Ishikawa (cell line): ENCODE measurements around the gene HINT2.

Experiments
- CEBPB ChIP-seq: IDR thresholded peaks from 2 replicates; pipeline ENCODE4 v1.6.1; 2012
- CREB1 ChIP-seq: IDR thresholded peaks from 2 replicates; pipeline ENCODE4 v1.6.1; 2012; ENCODE audit warnings: low read depth
- EGR1 ChIP-seq: IDR thresholded peaks from 2 replicates; pipeline ENCODE4 v1.6.1; 2012
- EP300 ChIP-seq: IDR thresholded peaks from 2 replicates; pipeline ENCODE4 v1.6.1; 2012; ENCODE audit warnings: borderline replicate concordance
- FOXM1 ChIP-seq: IDR thresholded peaks from 2 replicates; pipeline ENCODE4 v1.6.1; 2012; ENCODE audit warnings: low read depth, borderline replicate concordance
- MAX ChIP-seq: IDR thresholded peaks from 2 replicates; pipeline ENCODE4 v1.6.1; 2012
- NFIC ChIP-seq: IDR thresholded peaks from 2 replicates; pipeline ENCODE4 v1.6.1; 2012
- RAD21 ChIP-seq: IDR thresholded peaks from 2 replicates; pipeline ENCODE4 v1.6.1; 2012; ENCODE audit warnings: low read depth
- REST ChIP-seq: IDR thresholded peaks from 2 replicates; pipeline ENCODE4 v1.6.1; 2012; ENCODE audit warnings: low read depth, mild to moderate bottlenecking
- TAF1 ChIP-seq: IDR thresholded peaks from 2 replicates; pipeline ENCODE4 v1.6.1; 2012; ENCODE audit warnings: low read depth, mild to moderate bottlenecking
- TCF12 ChIP-seq: IDR thresholded peaks from 2 replicates; pipeline ENCODE4 v1.6.1; 2012; ENCODE audit warnings: low read depth
- TEAD4 ChIP-seq: IDR thresholded peaks from 2 replicates; pipeline ENCODE4 v1.6.1; 2012
- USF1 ChIP-seq: IDR thresholded peaks from 2 replicates; pipeline ENCODE4 v1.6.1; 2012
- YY1 ChIP-seq: IDR thresholded peaks from 2 replicates; pipeline ENCODE4 v1.6.1; 2012; ENCODE audit warnings: low read depth
- ZBTB7A ChIP-seq: IDR thresholded peaks from 2 replicates; pipeline ENCODE4 v1.6.1; 2012; ENCODE audit warnings: low read depth

Gene HINT2

GRCh38 chr9:35792024-35792813, 22.6 kb downstream of the HINT2 start:
- TF ChIP-seq MAX (no peak), NFIC (no peak), EP300 (no peak), FOXM1 (no peak), REST (no peak), RAD21 (no peak), TAF1 (no peak), CEBPB (no peak), ZBTB7A (no peak)

GRCh38 chr9:35791297-35791921, 23.4 kb downstream of the HINT2 start, which contains the start of gene NPR2:
Gene NPR2 (plus strand): TSS chr9:35791591. CDS start chr9:35792409, 818 bp downstream.
- no peak for TF ChIP-seq USF1
- no peak for TF ChIP-seq YY1
- no peak for TF ChIP-seq NFIC
- no peak for TF ChIP-seq ZBTB7A
- no peak for TF ChIP-seq TCF12
- no peak for TF ChIP-seq CREB1
- no peak for TF ChIP-seq CEBPB
- no peak for TF ChIP-seq EP300
- no peak for TF ChIP-seq TEAD4
- TF ChIP-seq REST, result no peak
- no peak for TF ChIP-seq TAF1

GRCh38 chr9:35790385-35791296, 24.2 kb downstream of the HINT2 start:
- TF ChIP-seq RAD21, result peak; percentile 93
- no peak for TF ChIP-seq FOXM1

GRCh38 chr9:35790025-35790384, 24.8 kb downstream of the HINT2 start:
- no peak for TF ChIP-seq TAF1
- no peak for TF ChIP-seq TCF12
- TF ChIP-seq YY1, result no peak

- TF ChIP-seq USF1 (no peak), TEAD4 (no peak), RAD21 (no peak), FOXM1 (no peak), CREB1 (no peak), CEBPB (no peak), TCF12 (no peak), EGR1 (no peak), YY1 (no peak), NFIC (no peak), MAX (no peak), TAF1 (no peak), EP300 (no peak)
These were observed 25.3 kb downstream of the HINT2 start for GRCh38 chr9:35789541-35789940.

GRCh38 chr9:35783418-35783817, 31.4 kb downstream of the HINT2 start:
- no peak for TF ChIP-seq ZBTB7A
